Loucy (cell line): ENCODE measurements around the gene CCKAR.

Source experiments
- H2AFZ ChIP-seq: fragments of 200-600 bp; sonication (generic); 2 replicates; pipeline ENCODE4 v1.6.0; 2016; ENCODE audit warnings: antibody characterized with exemption, mild to moderate bottlenecking, low read length, moderate library complexity
- H3F3A ChIP-seq: fragments of 200-600 bp; 2 replicates; pipeline ENCODE4 v1.6.0; 2016; ENCODE audit warnings: antibody characterized with exemption, low read depth, mild to moderate bottlenecking
- H3K27me3 ChIP-seq: fragments of 200-600 bp; sonication (generic); 2 replicates; pipeline ENCODE4 v1.6.1; 2014; ENCODE audit warnings: low read length, mild to moderate bottlenecking; ENCODE audit not compliant: insufficient read depth, poor library complexity, severe bottlenecking
- H3K36me3 ChIP-seq: fragments of 200-600 bp; sonication (generic); 2 replicates; pipeline ENCODE4 v1.6.1; 2016; ENCODE audit warnings: low read length; ENCODE audit not compliant: insufficient read depth
- H3K4me1 ChIP-seq: fragments of 200-600 bp; sonication (generic); 2 replicates; pipeline ENCODE4 v1.5.1; 2014; ENCODE audit warnings: low read length, mild to moderate bottlenecking; ENCODE audit not compliant: insufficient read depth, poor library complexity, severe bottlenecking
- H3K4me2 ChIP-seq: fragments of 200-600 bp; sonication (generic); 2 replicates; pipeline ENCODE4 v1.6.0; 2014; ENCODE audit warnings: antibody characterized with exemption, low read length, low read depth, mild to moderate bottlenecking; ENCODE audit not compliant: poor library complexity, severe bottlenecking
- H3K4me3 ChIP-seq: fragments of 200-600 bp; sonication (generic); 2 replicates; pipeline ENCODE4 v1.5.1; 2014; ENCODE audit warnings: low read length, mild to moderate bottlenecking, mixed read lengths; ENCODE audit not compliant: poor library complexity, severe bottlenecking
- H3K79me2 ChIP-seq: fragments of 200-600 bp; sonication (generic); 2 replicates; pipeline ENCODE4 v1.6.1; 2014; ENCODE audit warnings: low read length; ENCODE audit not compliant: insufficient read depth
- H3K9ac ChIP-seq: fragments of 200-600 bp; sonication (generic); 2 replicates; pipeline ENCODE4 v1.6.0; 2014; ENCODE audit warnings: mild to moderate bottlenecking, low read depth, low read length, moderate library complexity; ENCODE audit not compliant: poor library complexity, severe bottlenecking
- H3K9me2 ChIP-seq: fragments of 200-600 bp; sonication (generic); replicated peaks from 2 replicates; pipeline ENCODE4 v1.6.1; 2016; ENCODE audit warnings: low read depth, low read length, mixed read lengths
- H3K9me3 ChIP-seq: fragments of 200-600 bp; sonication (generic); 2 replicates; pipeline ENCODE4 v1.6.1; 2014; ENCODE audit warnings: mild to moderate bottlenecking, antibody characterized with exemption, low read length, low read depth; ENCODE audit not compliant: insufficient read depth
- H4K20me1 ChIP-seq: fragments of 200-600 bp; sonication (generic); 2 replicates; pipeline ENCODE4 v1.6.0; 2014; ENCODE audit warnings: antibody characterized with exemption, low read length, mild to moderate bottlenecking; ENCODE audit not compliant: insufficient read depth, poor library complexity, severe bottlenecking
- EZH2phosphoT487 ChIP-seq: fragments of 200-600 bp; IDR thresholded peaks from 2 replicates; pipeline ENCODE4 v1.6.1; 2018; ENCODE audit warnings: antibody characterized with exemption, mild to moderate bottlenecking, moderate library complexity, borderline replicate concordance
- TF ChIP-seq, protein P1 (sequence below): fragments of 200-600 bp; sonication (generic); conservative IDR thresholded peaks from 2 replicates; pipeline ENCODE4 v1.5.1; 2014; ENCODE audit warnings: mild to moderate bottlenecking, antibody characterized with exemption, low read length

The CCKAR gene

DNA sequence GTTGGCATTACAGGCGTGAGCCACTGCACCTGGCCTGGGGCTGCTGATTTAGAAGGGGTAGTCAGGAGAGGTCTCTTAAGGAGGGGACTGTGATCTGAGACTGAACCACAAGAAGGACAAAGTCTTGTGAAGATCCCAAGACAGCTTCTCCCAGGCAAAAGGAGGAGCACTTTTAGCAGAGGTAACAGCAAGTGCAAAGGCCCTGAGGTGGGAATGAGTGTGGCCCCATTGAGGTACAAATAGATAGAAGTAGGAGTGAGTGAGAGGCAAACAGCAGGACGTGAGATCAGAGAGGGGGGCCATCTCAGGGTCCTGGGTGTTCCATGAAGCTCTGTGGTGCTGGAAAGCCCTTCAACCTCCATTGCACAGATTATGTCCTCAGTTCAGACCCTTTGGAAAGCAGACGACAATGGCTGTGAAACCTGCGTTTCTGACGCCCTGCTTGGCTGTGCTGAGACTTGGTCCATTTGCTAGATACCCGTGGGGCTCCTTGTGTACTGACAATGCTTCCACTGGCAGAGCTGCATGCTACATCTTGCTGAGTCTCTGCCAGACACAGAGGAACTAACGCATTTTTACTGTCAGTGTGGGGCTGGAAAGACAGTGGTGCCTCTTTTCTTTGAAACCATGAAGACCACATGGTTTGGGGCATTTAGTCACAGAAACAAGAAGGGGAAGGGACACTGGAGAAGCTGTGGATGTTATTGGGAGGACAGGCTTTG lies 1.3 kb upstream of the CCKAR start:
- TF ChIP-seq, protein P1, sequence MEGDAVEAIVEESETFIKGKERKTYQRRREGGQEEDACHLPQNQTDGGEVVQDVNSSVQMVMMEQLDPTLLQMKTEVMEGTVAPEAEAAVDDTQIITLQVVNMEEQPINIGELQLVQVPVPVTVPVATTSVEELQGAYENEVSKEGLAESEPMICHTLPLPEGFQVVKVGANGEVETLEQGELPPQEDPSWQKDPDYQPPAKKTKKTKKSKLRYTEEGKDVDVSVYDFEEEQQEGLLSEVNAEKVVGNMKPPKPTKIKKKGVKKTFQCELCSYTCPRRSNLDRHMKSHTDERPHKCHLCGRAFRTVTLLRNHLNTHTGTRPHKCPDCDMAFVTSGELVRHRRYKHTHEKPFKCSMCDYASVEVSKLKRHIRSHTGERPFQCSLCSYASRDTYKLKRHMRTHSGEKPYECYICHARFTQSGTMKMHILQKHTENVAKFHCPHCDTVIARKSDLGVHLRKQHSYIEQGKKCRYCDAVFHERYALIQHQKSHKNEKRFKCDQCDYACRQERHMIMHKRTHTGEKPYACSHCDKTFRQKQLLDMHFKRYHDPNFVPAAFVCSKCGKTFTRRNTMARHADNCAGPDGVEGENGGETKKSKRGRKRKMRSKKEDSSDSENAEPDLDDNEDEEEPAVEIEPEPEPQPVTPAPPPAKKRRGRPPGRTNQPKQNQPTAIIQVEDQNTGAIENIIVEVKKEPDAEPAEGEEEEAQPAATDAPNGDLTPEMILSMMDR, result no peak
- no peak for TF ChIP-seq EZH2phosphoT487
- Histone ChIP-seq H3K4me2 (no peak overlapping the region), H3K79me2 (no peaks in the 10 kb centered on the region), H3F3A (no peaks in the 10 kb centered on the region), H3K36me3 (no peaks in the 10 kb centered on the region), H3K4me3 (no peak overlapping the region), H3K9me2 (no peaks in the 10 kb centered on the region), H3K9me3 (no peaks in the 10 kb centered on the region; the same call in 1 of the 2 replicates), H2AFZ (no peak overlapping the region), H4K20me1 (no peaks in the 10 kb centered on the region), H3K9ac (no peak overlapping the region), H3K4me1 (no peaks in the 10 kb centered on the region), H3K27me3 (no peaks in the 10 kb centered on the region)

DNA sequence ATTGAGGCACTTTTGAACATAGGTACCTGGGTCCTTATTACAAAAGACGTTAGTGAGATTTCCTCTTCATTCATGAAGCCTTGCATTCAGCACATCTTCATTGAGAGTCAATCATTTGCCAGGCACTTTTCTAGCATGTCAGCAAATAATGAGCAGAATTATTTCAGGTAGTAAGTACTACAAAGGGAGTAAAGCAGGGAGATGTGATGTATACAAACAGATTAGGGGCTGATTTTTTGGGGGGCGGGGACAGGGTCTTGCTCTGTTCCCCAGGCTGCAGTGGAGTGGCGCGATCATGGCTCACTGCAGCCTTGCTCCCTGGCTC lies 638 bp upstream of the CCKAR start:
- H3K79me2 ChIP-seq, result no peaks in the 10 kb centered on the region
- H3K4me1 ChIP-seq, result no peaks in the 10 kb centered on the region
- no peak overlapping the region for H3K4me2 ChIP-seq
- H3K9me3 ChIP-seq, result no peaks in the 10 kb centered on the region; the same call in 1 of the 2 replicates
- H3K4me3 ChIP-seq, result no peak overlapping the region
- no peaks in the 10 kb centered on the region for H3K9me2 ChIP-seq
- TF ChIP-seq, protein P1, result no peak
- TF ChIP-seq EZH2phosphoT487, result no peak
- H3F3A ChIP-seq, result no peaks in the 10 kb centered on the region
- H3K9ac ChIP-seq, result no peak overlapping the region
- H4K20me1 ChIP-seq, result no peaks in the 10 kb centered on the region
- no peaks in the 10 kb centered on the region for H3K36me3 ChIP-seq
- no peak overlapping the region; the same call in 1 of the 2 replicates for H2AFZ ChIP-seq
- H3K27me3 ChIP-seq, result no peaks in the 10 kb centered on the region

DNA sequence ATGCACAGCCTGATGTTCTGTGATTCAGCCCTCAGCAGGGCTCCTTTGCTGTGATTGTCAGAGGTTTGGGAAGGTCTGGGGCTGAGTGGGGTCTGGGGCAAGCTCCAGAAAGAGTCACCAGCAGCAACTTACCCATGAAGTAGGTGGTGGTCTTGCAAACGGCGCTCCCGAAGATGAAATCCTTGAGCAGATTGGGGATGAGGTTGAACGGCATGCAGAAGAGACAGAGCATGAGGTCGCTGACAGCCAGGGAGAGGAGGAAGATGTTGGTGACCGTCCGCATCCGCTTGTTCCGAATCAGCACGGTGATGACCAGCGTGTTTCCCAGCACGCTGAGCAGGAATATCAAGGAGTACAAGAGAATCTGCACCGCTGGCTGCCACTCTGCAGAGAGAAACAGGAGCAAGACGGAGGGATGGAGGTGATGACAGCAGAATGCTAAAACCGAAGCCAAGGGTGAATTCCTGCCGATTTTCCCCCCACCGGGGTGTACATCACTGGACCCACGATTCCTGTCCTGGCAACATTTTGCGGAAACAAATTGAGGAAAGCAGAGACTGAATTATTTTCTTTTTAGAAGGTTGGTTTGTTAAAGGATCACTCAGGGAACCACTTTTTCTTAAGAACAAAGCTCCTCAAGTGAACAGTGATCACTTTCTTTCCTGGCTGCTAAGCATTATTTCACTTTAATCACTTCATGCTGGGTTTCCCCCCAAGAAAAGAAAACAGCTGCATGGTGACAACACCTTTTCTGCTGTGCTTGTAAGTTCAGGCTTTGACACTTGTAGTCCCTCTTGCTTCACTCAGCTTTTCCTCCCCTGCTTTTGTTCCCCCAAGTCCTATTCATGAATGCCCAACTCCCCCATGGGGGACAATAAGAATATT lies 941 bp downstream of the CCKAR start:
- H3F3A ChIP-seq, result no peaks in the 10 kb centered on the region
- H2AFZ ChIP-seq, result no peak overlapping the region
- no peaks in the 10 kb centered on the region for H4K20me1 ChIP-seq
- H3K9ac ChIP-seq, result no peak overlapping the region
- H3K36me3 ChIP-seq, result no peaks in the 10 kb centered on the region
- H3K9me2 ChIP-seq, result no peaks in the 10 kb centered on the region
- no peak overlapping the region for H3K4me3 ChIP-seq
- TF ChIP-seq, protein P1, result no peak
- no peak for TF ChIP-seq EZH2phosphoT487
- H3K4me2 ChIP-seq, result no peak overlapping the region
- no peaks in the 10 kb centered on the region for H3K4me1 ChIP-seq
- H3K27me3 ChIP-seq, result no peaks in the 10 kb centered on the region
- H3K9me3 ChIP-seq, result no peaks in the 10 kb centered on the region; the same call in 1 of the 2 replicates
- no peaks in the 10 kb centered on the region for H3K79me2 ChIP-seq
